K562 (cell line): ENCODE data around the gene WNT11. TPM values are rescaled to one million over a fixed set of nuclear protein-coding genes. Genes with fewer than 3 reads are reported as not detected.

Experiments used
- E2F3 ChIP-seq: fragments of 250-450 bp; sonication (Bioruptor Pico); IDR thresholded peaks from 2 replicates; pipeline ENCODE4 v1.4.0; 2020; ENCODE audit warnings: mild to moderate bottlenecking
- FOXK2 ChIP-seq, 2 experiments: fragments of 450-650 bp; IDR thresholded peaks in 1 of 2; conservative IDR thresholded peaks in 1 of 2; 2 replicates each; pipeline ENCODE4 v1.6.1; 2016; ENCODE audit warnings: low read depth in 2 of 2, mild to moderate bottlenecking in 1 of 2
- FOXM1 ChIP-seq, 2 experiments: fragments of 450-650 bp in 1 of 2; sonication (generic) in 1 of 2; formaldehyde crosslinking in 1 of 2; IDR thresholded peaks; 2 replicates each; pipeline versions ENCODE4 v1.6.1 to v1.9.0; 2017 to 2022; ENCODE audit warnings: low read depth in 2 of 2, mild to moderate bottlenecking in 2 of 2, missing genetic modification reagents in 1 of 2, moderate library complexity in 1 of 2
- MXI1 ChIP-seq: IDR thresholded peaks from 2 replicates; pipeline ENCODE4 v1.6.1; 2011; ENCODE audit warnings: low read depth, mild to moderate bottlenecking, improper control_type of control experiment, low read length
- NFATC3 ChIP-seq: fragments of 450-650 bp; IDR thresholded peaks from 2 replicates; pipeline ENCODE4 v1.6.1; 2017; ENCODE audit warnings: mild to moderate bottlenecking
- NR1H2 ChIP-seq: sonication (generic); formaldehyde crosslinking; IDR thresholded peaks from 2 replicates; pipeline ENCODE4 v1.4.0; 2020; ENCODE audit warnings: mild to moderate bottlenecking, missing genetic modification reagents
- POLR3G ChIP-seq: IDR thresholded peaks from 2 replicates; pipeline ENCODE4 v1.6.1; 2011; ENCODE audit not compliant: insufficient read length, insufficient replicate concordance; ENCODE audit errors: extremely low read depth
- SMC3 ChIP-seq: conservative IDR thresholded peaks from 2 replicates; pipeline ENCODE4 v1.6.1; 2011; ENCODE audit warnings: low read depth, low read length, improper control_type of control experiment; ENCODE audit not compliant: insufficient read depth
- SP1 ChIP-seq: sonication (generic); formaldehyde crosslinking; IDR thresholded peaks from 2 replicates; pipeline ENCODE4 v1.8.1; 2022; ENCODE audit warnings: mild to moderate bottlenecking, missing genetic modification reagents
- U2AF1 ChIP-seq: fragments of 200-400 bp; formaldehyde crosslinking; optimal IDR thresholded peaks from 2 replicates; pipeline ENCODE3; 2017; ENCODE audit warnings: mild to moderate bottlenecking, low read depth, low read length, moderate library complexity
- XRCC4 ChIP-seq: IDR thresholded peaks from one replicate; pipeline ENCODE4 v1.6.1; 2011; ENCODE audit not compliant: insufficient read depth, insufficient read length; ENCODE audit errors: extremely low read depth
- polyA plus RNA-seq, 8 experiments: library from polyadenylated mRNA; depleted of rRNA in 4 of 8; stranded (reverse) in 5 of 8; unstranded in 3 of 8; fragments of >200 nt; fragmentation: Nextera tagmentation in 2 of 8; fragmentation: Illumina TruSeq in 1 of 8; extraction: Ambion mirVana in 2 of 8; extraction: Trizol in 1 of 8; gene quantifications; 2 replicates each; pipeline versions ENCODE4 v1.2.1 to v1.2.3, GENCODE V29; 2011 to 2014; ENCODE audit warnings: inconsistent platforms in 1 of 8, missing spikeins in 1 of 8
- total RNA-seq, 7 experiments: library from RNA; depleted of rRNA in 6 of 7; stranded (reverse); fragments of >200 nt in 6 of 7; fragmentation: Illumina TruSeq in 2 of 7; extraction: Trizol in 2 of 7; gene quantifications; 2 replicates each; pipeline versions ENCODE4 v1.2.1 to v1.2.3, GENCODE V29; 2011 to 2021; ENCODE audit warnings: low replicate concordance in 1 of 7
- TF ChIP-seq, protein P1 (sequence below): sonication (generic); formaldehyde crosslinking; IDR thresholded peaks from 2 replicates; pipeline ENCODE4 v1.4.0; 2020; ENCODE audit warnings: mild to moderate bottlenecking, missing genetic modification reagents
- TF ChIP-seq, protein P2 (sequence below), 2 experiments: fragments of 450-650 bp; IDR thresholded peaks; 2 replicates each; pipeline ENCODE4 v1.6.1; 2016
- TF ChIP-seq, protein P3 (sequence below), 2 experiments: fragments of 450-650 bp; formaldehyde crosslinking in 1 of 2; IDR thresholded peaks; 2 replicates each; pipeline versions ENCODE4 v1.4.0 to v1.6.1; 2014 to 2020; ENCODE audit warnings: mild to moderate bottlenecking in 2 of 2, borderline replicate concordance in 1 of 2, low read depth in 1 of 2

Gene WNT11
- total and polyA plus RNA-seq, 9 of the 15 experiments (the other 6 are each of a cell fraction or from before 2014, with no cell fraction given): 0.03 to 0.20 (median 0.09) TPM; not detected in 4

DNA sequence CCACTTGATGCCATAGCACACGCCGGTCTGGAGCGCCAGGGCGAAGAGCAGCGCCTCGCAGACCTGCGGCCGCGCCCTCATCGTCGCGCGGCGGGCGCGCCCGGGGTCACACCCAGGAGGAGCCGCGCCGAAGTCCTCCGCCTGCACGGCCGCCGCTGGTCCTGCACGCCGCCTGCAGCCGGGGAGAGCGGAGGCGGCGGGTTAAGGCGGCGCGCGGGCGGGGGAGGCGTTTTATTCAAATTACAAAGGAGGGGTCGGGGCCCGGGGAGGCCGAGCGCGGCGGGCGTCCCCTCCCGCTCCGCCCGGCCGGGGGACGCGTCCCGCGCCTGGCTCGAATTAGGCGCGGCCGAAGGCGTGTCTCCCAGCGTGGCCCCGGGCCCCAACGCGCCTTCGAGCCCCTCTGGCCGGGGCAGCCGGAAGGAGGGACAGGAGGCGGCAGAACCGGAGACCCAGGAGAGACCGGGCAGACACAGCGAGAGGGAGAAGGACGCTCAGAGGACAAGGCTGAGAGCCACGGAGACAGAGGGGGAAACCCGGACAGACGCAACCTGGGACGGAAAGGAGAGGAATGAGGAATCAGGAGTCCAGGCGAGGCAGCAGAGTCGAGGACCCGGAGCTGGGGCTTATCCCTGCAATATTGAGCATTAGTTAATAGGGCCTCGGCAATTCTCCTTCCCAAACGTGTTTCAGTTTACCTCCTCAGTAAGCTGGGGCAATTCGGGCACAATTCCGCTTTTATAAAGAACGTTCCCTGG, at the start of gene WNT11 (continued):
- no peak for TF ChIP-seq FOXM1 (IDR thresholded peaks at IDR 0.05; ENCODE audit: low read depth)
- TF ChIP-seq FOXM1 (CRISPR knock-in tag; IDR thresholded peaks at IDR 0.05; ENCODE audit: low read depth): no peak
- no peak for TF ChIP-seq POLR3G
- no peak for TF ChIP-seq XRCC4
- TF ChIP-seq NR1H2 (CRISPR knock-in tag): no peak
- TF ChIP-seq U2AF1: no peak
- TF ChIP-seq, protein P1, sequence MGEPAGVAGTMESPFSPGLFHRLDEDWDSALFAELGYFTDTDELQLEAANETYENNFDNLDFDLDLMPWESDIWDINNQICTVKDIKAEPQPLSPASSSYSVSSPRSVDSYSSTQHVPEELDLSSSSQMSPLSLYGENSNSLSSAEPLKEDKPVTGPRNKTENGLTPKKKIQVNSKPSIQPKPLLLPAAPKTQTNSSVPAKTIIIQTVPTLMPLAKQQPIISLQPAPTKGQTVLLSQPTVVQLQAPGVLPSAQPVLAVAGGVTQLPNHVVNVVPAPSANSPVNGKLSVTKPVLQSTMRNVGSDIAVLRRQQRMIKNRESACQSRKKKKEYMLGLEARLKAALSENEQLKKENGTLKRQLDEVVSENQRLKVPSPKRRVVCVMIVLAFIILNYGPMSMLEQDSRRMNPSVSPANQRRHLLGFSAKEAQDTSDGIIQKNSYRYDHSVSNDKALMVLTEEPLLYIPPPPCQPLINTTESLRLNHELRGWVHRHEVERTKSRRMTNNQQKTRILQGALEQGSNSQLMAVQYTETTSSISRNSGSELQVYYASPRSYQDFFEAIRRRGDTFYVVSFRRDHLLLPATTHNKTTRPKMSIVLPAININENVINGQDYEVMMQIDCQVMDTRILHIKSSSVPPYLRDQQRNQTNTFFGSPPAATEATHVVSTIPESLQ (CRISPR knock-in tag): no peak
- TF ChIP-seq, protein P2, sequence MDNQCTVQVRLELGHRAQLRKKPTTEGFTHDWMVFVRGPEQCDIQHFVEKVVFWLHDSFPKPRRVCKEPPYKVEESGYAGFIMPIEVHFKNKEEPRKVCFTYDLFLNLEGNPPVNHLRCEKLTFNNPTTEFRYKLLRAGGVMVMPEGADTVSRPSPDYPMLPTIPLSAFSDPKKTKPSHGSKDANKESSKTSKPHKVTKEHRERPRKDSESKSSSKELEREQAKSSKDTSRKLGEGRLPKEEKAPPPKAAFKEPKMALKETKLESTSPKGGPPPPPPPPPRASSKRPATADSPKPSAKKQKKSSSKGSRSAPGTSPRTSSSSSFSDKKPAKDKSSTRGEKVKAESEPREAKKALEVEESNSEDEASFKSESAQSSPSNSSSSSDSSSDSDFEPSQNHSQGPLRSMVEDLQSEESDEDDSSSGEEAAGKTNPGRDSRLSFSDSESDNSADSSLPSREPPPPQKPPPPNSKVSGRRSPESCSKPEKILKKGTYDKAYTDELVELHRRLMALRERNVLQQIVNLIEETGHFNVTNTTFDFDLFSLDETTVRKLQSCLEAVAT (IDR thresholded peaks at IDR 0.05): no peak
- no peak for TF ChIP-seq SP1 (CRISPR knock-in tag)
- TF ChIP-seq SMC3: no peak
- no peak for TF ChIP-seq MXI1
- TF ChIP-seq E2F3 (CRISPR knock-in tag): no peak
- no peak for TF ChIP-seq FOXK2 (conservative IDR thresholded peaks at IDR 0.05 in 1 of 2, IDR thresholded peaks at IDR 0.05 in 1 of 2; ENCODE audit: low read depth in 2 of 2)
- no peak for TF ChIP-seq NFATC3
- TF ChIP-seq, protein P3, sequence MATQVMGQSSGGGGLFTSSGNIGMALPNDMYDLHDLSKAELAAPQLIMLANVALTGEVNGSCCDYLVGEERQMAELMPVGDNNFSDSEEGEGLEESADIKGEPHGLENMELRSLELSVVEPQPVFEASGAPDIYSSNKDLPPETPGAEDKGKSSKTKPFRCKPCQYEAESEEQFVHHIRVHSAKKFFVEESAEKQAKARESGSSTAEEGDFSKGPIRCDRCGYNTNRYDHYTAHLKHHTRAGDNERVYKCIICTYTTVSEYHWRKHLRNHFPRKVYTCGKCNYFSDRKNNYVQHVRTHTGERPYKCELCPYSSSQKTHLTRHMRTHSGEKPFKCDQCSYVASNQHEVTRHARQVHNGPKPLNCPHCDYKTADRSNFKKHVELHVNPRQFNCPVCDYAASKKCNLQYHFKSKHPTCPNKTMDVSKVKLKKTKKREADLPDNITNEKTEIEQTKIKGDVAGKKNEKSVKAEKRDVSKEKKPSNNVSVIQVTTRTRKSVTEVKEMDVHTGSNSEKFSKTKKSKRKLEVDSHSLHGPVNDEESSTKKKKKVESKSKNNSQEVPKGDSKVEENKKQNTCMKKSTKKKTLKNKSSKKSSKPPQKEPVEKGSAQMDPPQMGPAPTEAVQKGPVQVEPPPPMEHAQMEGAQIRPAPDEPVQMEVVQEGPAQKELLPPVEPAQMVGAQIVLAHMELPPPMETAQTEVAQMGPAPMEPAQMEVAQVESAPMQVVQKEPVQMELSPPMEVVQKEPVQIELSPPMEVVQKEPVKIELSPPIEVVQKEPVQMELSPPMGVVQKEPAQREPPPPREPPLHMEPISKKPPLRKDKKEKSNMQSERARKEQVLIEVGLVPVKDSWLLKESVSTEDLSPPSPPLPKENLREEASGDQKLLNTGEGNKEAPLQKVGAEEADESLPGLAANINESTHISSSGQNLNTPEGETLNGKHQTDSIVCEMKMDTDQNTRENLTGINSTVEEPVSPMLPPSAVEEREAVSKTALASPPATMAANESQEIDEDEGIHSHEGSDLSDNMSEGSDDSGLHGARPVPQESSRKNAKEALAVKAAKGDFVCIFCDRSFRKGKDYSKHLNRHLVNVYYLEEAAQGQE (IDR thresholded peaks at IDR 0.05; ENCODE audit: borderline replicate concordance): 0 out of 2 replicates have a peak, but pooled peaks have one; percentile 34
- TF ChIP-seq, protein P3 (CRISPR knock-in tag; IDR thresholded peaks at IDR 0.05; ENCODE audit: low read depth): no peak
